Measurements from ENCODE around the gene LAT.

GRCh38 chr16:28991687-28992086, 6.8 kb downstream of the LAT start:
- TF ChIP-seq BACH2 (CRISPR knock-in tag; IDR thresholded peaks at IDR 0.05; ENCODE audit: borderline replicate concordance) (no peak), PATZ1 (CRISPR knock-in tag; IDR thresholded peaks at IDR 0.05; ENCODE audit: borderline replicate concordance) (no peak), ZFP30 (CRISPR knock-in tag; IDR thresholded peaks at IDR 0.05) (no peak), ISL1 (CRISPR knock-in tag; IDR thresholded peaks at IDR 0.05) (no peak), ZNF8 (CRISPR knock-in tag; IDR thresholded peaks at IDR 0.05) (no peak), OSR1 (CRISPR knock-in tag; IDR thresholded peaks at IDR 0.05) (no peak), ZFP3 (CRISPR knock-in tag; IDR thresholded peaks at IDR 0.05) (no peak), TOX (CRISPR knock-in tag; IDR thresholded peaks at IDR 0.05; ENCODE audit: borderline replicate concordance) (no peak), SNAI2 (CRISPR knock-in tag; IDR thresholded peaks at IDR 0.05) (no peak), RARB (CRISPR knock-in tag; IDR thresholded peaks at IDR 0.05) (no peak), CREB5 (CRISPR knock-in tag; IDR thresholded peaks at IDR 0.05; ENCODE audit: low read depth) (no peak), CSDC2 (CRISPR knock-in tag; IDR thresholded peaks at IDR 0.05) (no peak), ZNF70 (CRISPR knock-in tag; IDR thresholded peaks at IDR 0.05) (no peak)
